ENCODE data around the gene CHRNB4.
"Not testable (repeated sequence)": the region's sequence is repeated elsewhere in the genome, so short reads cannot be mapped to it uniquely, and the experiment has no call there.

Gene CHRNB4

DNA sequence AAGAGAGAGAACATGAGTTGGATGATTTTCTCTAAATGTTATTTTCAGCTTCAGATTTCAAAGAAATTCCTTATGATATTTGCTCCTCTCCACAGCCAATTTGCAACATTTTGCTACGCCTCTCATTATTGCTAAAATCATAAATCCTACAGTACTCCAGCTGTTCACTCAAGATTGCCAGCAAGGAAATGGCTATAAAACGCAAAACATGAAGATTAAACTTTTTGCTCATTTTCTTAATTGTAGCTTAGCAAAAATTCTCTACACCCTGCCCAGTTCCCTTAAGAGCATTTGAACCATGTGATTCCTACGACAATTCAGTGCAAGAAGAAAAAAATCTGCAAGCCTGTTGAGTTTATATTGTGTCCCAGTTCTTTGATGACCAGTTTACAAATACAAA lies 27.0 kb downstream of the CHRNB4 start:
- ChIA-PET POLR2A (no interaction called here), CTCF (interaction anchor here (0.7 to 7.5 kb wide), 3 partner anchors 59 to 94 kb away, joined by 3 to 91 read pairs (median 3); no protein-coding TSS in a partner anchor)
- no peaks in the 10 kb centered on the region for H3K9me3 ChIP-seq (ENCODE audit: control insufficient read depth, insufficient read depth, low read depth, low read length)

GRCh38 chr15:78609551-78609950 lies 31.5 kb downstream of the CHRNB4 start:
- H3K9me3 ChIP-seq (ENCODE audit: control insufficient read depth, insufficient read depth, low read depth, low read length); H3K4me3 ChIP-seq (ENCODE audit: low read depth, low read length); H3K4me1 ChIP-seq (ENCODE audit: control insufficient read depth, insufficient read depth, low read length); H3K36me3 ChIP-seq (ENCODE audit: control insufficient read depth in 2 of 2, insufficient read depth in 1 of 2, low read length in 2 of 2); H3K27ac ChIP-seq (ENCODE audit: extremely low read depth, low read depth, low read length); POLR2A ChIA-PET; CTCF ChIA-PET: not testable (repeated sequence)

More for the DNA sequence above, 27.0 kb downstream of the CHRNB4 start:
- TF ChIP-seq ZNF426 (tag by site-specific recombination; IDR thresholded peaks at IDR 0.05) (no peak), ZNF19 (tag by site-specific recombination; IDR thresholded peaks at IDR 0.05; ENCODE audit: low read depth) (no peak), ZNF654 (tag by site-specific recombination; IDR thresholded peaks at IDR 0.05; ENCODE audit: low read depth) (no peak), ZNF555 (tag by site-specific recombination; conservative IDR thresholded peaks at IDR 0.05) (no peak), ZFP69B (tag by site-specific recombination; IDR thresholded peaks at IDR 0.05) (no peak), ZNF747 (tag by site-specific recombination; IDR thresholded peaks at IDR 0.05) (no peak), ZNF18 (tag by site-specific recombination; IDR thresholded peaks at IDR 0.05) (no peak), ZNF837 (tag by site-specific recombination; IDR thresholded peaks at IDR 0.05) (no peak), ZNF548 (tag by site-specific recombination; IDR thresholded peaks at IDR 0.05) (no peak), SALL2 (tag by site-specific recombination; IDR thresholded peaks at IDR 0.05; ENCODE audit: borderline replicate concordance) (no peak), ZNF10 (tag by site-specific recombination; IDR thresholded peaks at IDR 0.05) (no peak)
- Histone ChIP-seq H3K4me3 (ENCODE audit: low read depth, low read length) (no peak overlapping the region), H3K27ac (ENCODE audit: extremely low read depth, low read depth, low read length) (no peak overlapping the region), H3K36me3 (ENCODE audit: control insufficient read depth in 2 of 2, insufficient read depth in 1 of 2, low read length in 2 of 2) (no peaks in the 10 kb centered on the region), H3K4me1 (ENCODE audit: control insufficient read depth, insufficient read depth, low read length) (no peaks in the 10 kb centered on the region)

DNA sequence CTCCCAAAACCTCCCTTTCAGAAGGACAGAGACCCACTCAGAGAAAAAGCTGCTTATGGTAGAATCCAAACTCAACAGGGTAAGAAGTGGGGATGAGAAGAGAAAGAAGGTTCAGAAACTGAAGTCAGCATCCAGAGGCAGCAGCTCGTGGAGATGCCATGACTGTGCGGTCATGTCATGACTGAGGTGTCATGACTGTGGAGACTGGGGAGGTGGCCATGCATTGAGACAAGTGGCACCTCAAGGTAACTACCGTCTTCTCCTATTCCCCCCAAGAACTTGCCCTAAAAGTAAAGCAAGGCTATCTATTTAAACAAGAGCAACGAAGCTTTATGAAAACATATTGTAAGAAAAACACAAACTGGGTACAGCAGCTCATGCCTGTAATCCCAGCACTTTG lies 35.3 kb downstream of the CHRNB4 start:
- H3K4me3 ChIP-seq (ENCODE audit: low read depth, low read length) = no peak overlapping the region
- TF ChIP-seq ZBTB48 (tag by site-specific recombination; IDR thresholded peaks at IDR 0.05) = no peak
- TF ChIP-seq ZNF335 (tag by site-specific recombination; conservative IDR thresholded peaks at IDR 0.05) = no peak
- no peak for TF ChIP-seq ZNF223 (tag by site-specific recombination; IDR thresholded peaks at IDR 0.05)
- TF ChIP-seq GLIS2 (tag by site-specific recombination; IDR thresholded peaks at IDR 0.05) = no peak
- no peak for TF ChIP-seq ZNF792 (tag by site-specific recombination; IDR thresholded peaks at IDR 0.05)
- no peak for TF ChIP-seq ZNF510 (tag by site-specific recombination; IDR thresholded peaks at IDR 0.05; ENCODE audit: insufficient replicate concordance)
- no peak for TF ChIP-seq ZNF664 (tag by site-specific recombination; IDR thresholded peaks at IDR 0.05)
- no peak for TF ChIP-seq ZBTB7A (tag by site-specific recombination; IDR thresholded peaks at IDR 0.05; ENCODE audit: low read depth)
- TF ChIP-seq SP2 (tag by site-specific recombination; IDR thresholded peaks at IDR 0.05) = no peak
- no peak for TF ChIP-seq ZNF112 (tag by site-specific recombination; IDR thresholded peaks at IDR 0.05)
- TF ChIP-seq, protein P1, sequence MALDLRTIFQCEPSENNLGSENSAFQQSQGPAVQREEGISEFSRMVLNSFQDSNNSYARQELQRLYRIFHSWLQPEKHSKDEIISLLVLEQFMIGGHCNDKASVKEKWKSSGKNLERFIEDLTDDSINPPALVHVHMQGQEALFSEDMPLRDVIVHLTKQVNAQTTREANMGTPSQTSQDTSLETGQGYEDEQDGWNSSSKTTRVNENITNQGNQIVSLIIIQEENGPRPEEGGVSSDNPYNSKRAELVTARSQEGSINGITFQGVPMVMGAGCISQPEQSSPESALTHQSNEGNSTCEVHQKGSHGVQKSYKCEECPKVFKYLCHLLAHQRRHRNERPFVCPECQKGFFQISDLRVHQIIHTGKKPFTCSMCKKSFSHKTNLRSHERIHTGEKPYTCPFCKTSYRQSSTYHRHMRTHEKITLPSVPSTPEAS (tag by site-specific recombination; IDR thresholded peaks at IDR 0.05) = no peak
- no peak for TF ChIP-seq ZNF555 (tag by site-specific recombination; conservative IDR thresholded peaks at IDR 0.05)
- H3K36me3 ChIP-seq (ENCODE audit: control insufficient read depth in 2 of 2, insufficient read depth in 1 of 2, low read length in 2 of 2) = peaks cover 0 to 15% of the 10 kb centered on the region in 2 experiments; a peak in 2 of 3 replicates
- ChIA-PET CTCF (interaction anchor here (0.6 to 1.2 kb wide), 2 partner anchors 13 to 353 kb away, joined by 3 to 4 read pairs; no protein-coding TSS in a partner anchor), POLR2A (no interaction called here)
- H3K27ac ChIP-seq (ENCODE audit: extremely low read depth, low read depth, low read length) = no peak overlapping the region
- H3K4me1 ChIP-seq (ENCODE audit: control insufficient read depth, insufficient read depth, low read length) = no peaks in the 10 kb centered on the region
- no peaks in the 10 kb centered on the region for H3K9me3 ChIP-seq (ENCODE audit: control insufficient read depth, insufficient read depth, low read depth, low read length)

Data from HEK293 (cell line).